HepG2 (cell line): ENCODE data around the gene QRICH2. TPM values are rescaled to one million over a fixed set of nuclear protein-coding genes. Genes with fewer than 3 reads are reported as not detected.

Source experiments
- ETV6 ChIP-seq: sonication (generic); formaldehyde crosslinking; conservative IDR thresholded peaks from 2 replicates; pipeline ENCODE4 v1.4.0; 2020; ENCODE audit warnings: missing genetic modification reagents
- GTF3A ChIP-seq: sonication (generic); formaldehyde crosslinking; conservative IDR thresholded peaks from 2 replicates; pipeline ENCODE4 v1.4.0; 2020; ENCODE audit warnings: mild to moderate bottlenecking, missing genetic modification reagents
- HNRNPL ChIP-seq: fragments of 200-400 bp; formaldehyde crosslinking; IDR thresholded peaks from 2 replicates; pipeline ENCODE4 v1.6.1; 2017; ENCODE audit warnings: mild to moderate bottlenecking, low read depth, low read length
- NR3C1 ChIP-seq: sonication (generic); formaldehyde crosslinking; IDR thresholded peaks from 2 replicates; pipeline ENCODE4 v1.4.0; 2020; ENCODE audit warnings: missing genetic modification reagents
- ZBTB1 ChIP-seq: sonication (generic); formaldehyde crosslinking; IDR thresholded peaks from 2 replicates; pipeline ENCODE4 v1.4.0; 2020; ENCODE audit warnings: missing genetic modification reagents, borderline replicate concordance
- ZBTB34 ChIP-seq: sonication (generic); formaldehyde crosslinking; IDR thresholded peaks from 2 replicates; pipeline ENCODE4 v1.8.0; 2022; ENCODE audit warnings: mild to moderate bottlenecking, missing genetic modification reagents
- ZBTB40 ChIP-seq, 2 experiments: fragments of 450-650 bp in 1 of 2; sonication (generic) in 1 of 2; formaldehyde crosslinking in 1 of 2; IDR thresholded peaks; 2 replicates each; pipeline versions ENCODE4 v1.6.1 to v1.8.0; 2016 to 2022; ENCODE audit warnings: antibody characterized with exemption in 1 of 2, mild to moderate bottlenecking in 1 of 2, missing genetic modification reagents in 1 of 2
- ZMYM4 ChIP-seq: sonication (generic); formaldehyde crosslinking; IDR thresholded peaks from 2 replicates; pipeline ENCODE4 v1.8.1; 2023; ENCODE audit warnings: mild to moderate bottlenecking, missing genetic modification reagents
- ZNF282 ChIP-seq: fragments of 450-650 bp; IDR thresholded peaks from 2 replicates; pipeline ENCODE4 v1.6.1; 2018; ENCODE audit not compliant: partially characterized antibody
- ZNF547 ChIP-seq: sonication (generic); formaldehyde crosslinking; IDR thresholded peaks from 2 replicates; pipeline ENCODE4 v1.5.1; 2020; ENCODE audit warnings: mild to moderate bottlenecking, missing genetic modification reagents
- ZNF724P ChIP-seq: sonication (generic); formaldehyde crosslinking; IDR thresholded peaks from 2 replicates; pipeline ENCODE4 v1.8.0; 2022; ENCODE audit warnings: missing genetic modification reagents, borderline replicate concordance
- ZNF761 ChIP-seq: sonication (generic); formaldehyde crosslinking; conservative IDR thresholded peaks from 2 replicates; pipeline ENCODE4 v1.4.0; 2020; ENCODE audit warnings: mild to moderate bottlenecking, missing genetic modification reagents
- ZNF878 ChIP-seq: sonication (generic); formaldehyde crosslinking; IDR thresholded peaks from 2 replicates; pipeline ENCODE4 v1.8.1; 2023; ENCODE audit warnings: mild to moderate bottlenecking, missing genetic modification reagents, moderate library complexity
- polyA plus RNA-seq, 8 experiments: library from polyadenylated mRNA; depleted of rRNA in 3 of 8; stranded (reverse) in 7 of 8; unstranded in 1 of 8; fragments of >200 nt; fragmentation: Illumina TruSeq in 4 of 8; extraction: Trizol in 4 of 8; gene quantifications; 2 replicates each; pipeline versions ENCODE4 v1.2.1 to v1.2.3, GENCODE V29; 2011 to 2016; ENCODE audit warnings: low read depth in 4 of 8, missing spikeins in 1 of 8, mixed read lengths in 1 of 8; ENCODE audit not compliant: insufficient read depth in 1 of 8
- total RNA-seq, 5 experiments: library from RNA; depleted of rRNA; stranded (reverse); fragments of >200 nt; fragmentation: Illumina TruSeq; extraction: Trizol; gene quantifications; 2 replicates each; pipeline ENCODE4 v1.2.3, GENCODE V29; 2016; ENCODE audit warnings: low read depth in 1 of 5
- TF ChIP-seq, protein P1 (sequence below): sonication (generic); formaldehyde crosslinking; IDR thresholded peaks from 2 replicates; pipeline ENCODE4 v1.5.0; 2020; ENCODE audit warnings: mild to moderate bottlenecking, low read depth, missing genetic modification reagents, borderline replicate concordance
- TF ChIP-seq, protein P2 (sequence below): sonication (generic); formaldehyde crosslinking; IDR thresholded peaks from 2 replicates; pipeline ENCODE4 v1.4.0; 2020; ENCODE audit warnings: missing genetic modification reagents

Gene QRICH2
- total and polyA plus RNA-seq, 2 of the 13 experiments (the other 11 are each of a cell fraction or from before 2014, with no cell fraction given) = 3.7 to 5.7 TPM

- no peak for TF ChIP-seq ZBTB40 (IDR thresholded peaks at IDR 0.05)
- no peak for TF ChIP-seq ZBTB40 (CRISPR knock-in tag; IDR thresholded peaks at IDR 0.05)
- TF ChIP-seq ETV6 (CRISPR knock-in tag) = no peak
- no peak for TF ChIP-seq ZNF761 (CRISPR knock-in tag)
- no peak; the same call in 1 of the 2 replicates for TF ChIP-seq ZNF547 (CRISPR knock-in tag)
- TF ChIP-seq ZNF282 = no peak
- no peak for TF ChIP-seq ZBTB34 (CRISPR knock-in tag)
- TF ChIP-seq ZNF878 (CRISPR knock-in tag) = 0 out of 2 replicates have a peak, but pooled peaks have one; percentile 19
- TF ChIP-seq GTF3A = no peak
- TF ChIP-seq ZNF724P (CRISPR knock-in tag) = 0 out of 2 replicates have a peak, but pooled peaks have one; percentile 41
- TF ChIP-seq ZMYM4 (CRISPR knock-in tag) = no peak
- TF ChIP-seq HNRNPL = no peak
- TF ChIP-seq, protein P1, sequence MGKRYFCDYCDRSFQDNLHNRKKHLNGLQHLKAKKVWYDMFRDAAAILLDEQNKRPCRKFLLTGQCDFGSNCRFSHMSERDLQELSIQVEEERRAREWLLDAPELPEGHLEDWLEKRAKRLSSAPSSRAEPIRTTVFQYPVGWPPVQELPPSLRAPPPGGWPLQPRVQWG (CRISPR knock-in tag) = no peak
- TF ChIP-seq ZBTB1 (CRISPR knock-in tag) = no peak
- TF ChIP-seq, protein P2, sequence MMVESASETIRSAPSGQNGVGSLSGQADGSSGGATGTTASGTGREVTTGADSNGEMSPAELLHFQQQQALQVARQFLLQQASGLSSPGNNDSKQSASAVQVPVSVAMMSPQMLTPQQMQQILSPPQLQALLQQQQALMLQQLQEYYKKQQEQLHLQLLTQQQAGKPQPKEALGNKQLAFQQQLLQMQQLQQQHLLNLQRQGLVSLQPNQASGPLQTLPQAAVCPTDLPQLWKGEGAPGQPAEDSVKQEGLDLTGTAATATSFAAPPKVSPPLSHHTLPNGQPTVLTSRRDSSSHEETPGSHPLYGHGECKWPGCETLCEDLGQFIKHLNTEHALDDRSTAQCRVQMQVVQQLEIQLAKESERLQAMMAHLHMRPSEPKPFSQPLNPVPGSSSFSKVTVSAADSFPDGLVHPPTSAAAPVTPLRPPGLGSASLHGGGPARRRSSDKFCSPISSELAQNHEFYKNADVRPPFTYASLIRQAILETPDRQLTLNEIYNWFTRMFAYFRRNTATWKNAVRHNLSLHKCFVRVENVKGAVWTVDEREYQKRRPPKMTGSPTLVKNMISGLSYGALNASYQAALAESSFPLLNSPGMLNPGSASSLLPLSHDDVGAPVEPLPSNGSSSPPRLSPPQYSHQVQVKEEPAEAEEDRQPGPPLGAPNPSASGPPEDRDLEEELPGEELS = peak; percentile 82
- TF ChIP-seq NR3C1 (CRISPR knock-in tag) = no peak
These were observed 61.7 kb downstream of the QRICH2 start (continued) for GRCh38 chr17:76246080-76247066.
